A673 (cell line): Measurements from ENCODE around the gene GRIK2. TPM values are rescaled to one million over a fixed set of nuclear protein-coding genes. Genes with fewer than 3 reads are reported as not detected.

Source experiments
- BruUV-seq: library from RNA; stranded (reverse); fragments of 400-500 nt; replicated peaks from 2 replicates; lab custom pipeline; 2021; lab: Mats Ljungman, UMichigan
- CTCF ChIA-PET: fragments of 300-600 bp; sonication (Branson Sonifier 250); formaldehyde crosslinking; loops from one replicate; lab custom pipeline; 2022; ENCODE audit warnings: antibody characterized with exemption; lab: Charles Lee
- POLR2A ChIA-PET: fragments of 300-600 bp; sonication (Branson Sonifier 250); formaldehyde crosslinking; loops from one replicate; lab custom pipeline; 2022; ENCODE audit warnings: antibody characterized with exemption; ENCODE audit not compliant: low non-redundant PET; lab: Charles Lee
- DNase-seq: peaks from one replicate; pipeline ENCODE4 v3.0.0-alpha.2; 2015; ENCODE audit warnings: low spot score
- H3K27ac ChIP-seq: fragments of 200-600 bp; sonication (generic); 2 replicates; pipeline ENCODE4 v1.5.1; 2016; ENCODE audit warnings: mixed run types, low read depth, mild to moderate bottlenecking, mixed read lengths, antibody characterized with exemption, low read length; ENCODE audit not compliant: poor library complexity, severe bottlenecking
- H3K27me3 ChIP-seq: fragments of 200-600 bp; sonication (generic); replicated peaks from 2 replicates; pipeline ENCODE4 v1.6.1; 2017; ENCODE audit warnings: mixed run types, low read depth, mild to moderate bottlenecking, mixed read lengths, antibody characterized with exemption, low read length; ENCODE audit not compliant: insufficient read depth, poor library complexity
- H3K36me3 ChIP-seq: fragments of 200-600 bp; sonication (generic); 2 replicates; pipeline ENCODE4 v1.6.1; 2016; ENCODE audit warnings: mixed run types, mild to moderate bottlenecking, mixed read lengths, antibody characterized with exemption, low read length; ENCODE audit not compliant: insufficient read depth, poor library complexity, severe bottlenecking
- H3K4me1 ChIP-seq: fragments of 200-600 bp; sonication (generic); 2 replicates; pipeline ENCODE4 v1.6.1; 2017; ENCODE audit warnings: mixed run types, mild to moderate bottlenecking, mixed read lengths, antibody characterized with exemption, low read length; ENCODE audit not compliant: insufficient read depth, poor library complexity, severe bottlenecking
- H3K4me3 ChIP-seq: fragments of 200-600 bp; sonication (generic); 2 replicates; pipeline ENCODE4 v1.5.1; 2016; ENCODE audit warnings: low read depth, mixed run types, mild to moderate bottlenecking, mixed read lengths, low read length; ENCODE audit not compliant: poor library complexity, severe bottlenecking
- H3K9me3 ChIP-seq: fragments of 200-600 bp; sonication (generic); 2 replicates; pipeline ENCODE4 v1.6.1; 2016; ENCODE audit warnings: mixed run types, low read depth, mild to moderate bottlenecking, mixed read lengths, antibody characterized with exemption, low read length; ENCODE audit not compliant: poor library complexity, severe bottlenecking
- EZH2 ChIP-seq: fragments of 200-600 bp; sonication (generic); IDR thresholded peaks from 2 replicates; pipeline ENCODE4 v1.6.1; 2017; ENCODE audit warnings: borderline replicate concordance, low read depth, mild to moderate bottlenecking, mixed read lengths, antibody characterized with exemption, low read length; ENCODE audit not compliant: poor library complexity, severe bottlenecking
- intact Hi-C: fragments of 100-400 bp; cut with micrococcal nuclease; formaldehyde crosslinking; loops from one replicate; pipeline ENCODE4 v1.10.0; 2022; ENCODE audit not compliant: unreplicated experiment
- total RNA-seq: library from RNA; stranded (reverse); gene quantifications from 2 replicates; pipeline ENCODE4 v1.2.3, GENCODE V29; 2021
- TF ChIP-seq, protein P1 (sequence below): fragments of 300-800, 200-600 bp; sonication (generic); conservative IDR thresholded peaks from 2 replicates; pipeline ENCODE4 v1.5.1; 2017; ENCODE audit warnings: low read depth, mild to moderate bottlenecking, antibody characterized with exemption, low read length, moderate library complexity, mixed read lengths

GRIK2 gene
- total RNA-seq, 1 experiment from 2014 or later = 62.1 TPM

GRCh38 chr6:101351173-101351572 is 42.3 kb upstream of the GRIK2 start:
- ChIA-PET POLR2A (no interaction called here), CTCF (no interaction called here)
- H3K9me3 ChIP-seq = no peaks in the 10 kb centered on the region
- no peaks in the 10 kb centered on the region for H3K27me3 ChIP-seq
- BruUV-seq = no TSS peak
- intact Hi-C loops = no loop called here
- no peak overlapping the region for H3K4me3 ChIP-seq
- no peak overlapping the region for H3K27ac ChIP-seq
- H3K4me1 ChIP-seq = peaks cover 8% of the 10 kb centered on the region
- TF ChIP-seq, protein P1, sequence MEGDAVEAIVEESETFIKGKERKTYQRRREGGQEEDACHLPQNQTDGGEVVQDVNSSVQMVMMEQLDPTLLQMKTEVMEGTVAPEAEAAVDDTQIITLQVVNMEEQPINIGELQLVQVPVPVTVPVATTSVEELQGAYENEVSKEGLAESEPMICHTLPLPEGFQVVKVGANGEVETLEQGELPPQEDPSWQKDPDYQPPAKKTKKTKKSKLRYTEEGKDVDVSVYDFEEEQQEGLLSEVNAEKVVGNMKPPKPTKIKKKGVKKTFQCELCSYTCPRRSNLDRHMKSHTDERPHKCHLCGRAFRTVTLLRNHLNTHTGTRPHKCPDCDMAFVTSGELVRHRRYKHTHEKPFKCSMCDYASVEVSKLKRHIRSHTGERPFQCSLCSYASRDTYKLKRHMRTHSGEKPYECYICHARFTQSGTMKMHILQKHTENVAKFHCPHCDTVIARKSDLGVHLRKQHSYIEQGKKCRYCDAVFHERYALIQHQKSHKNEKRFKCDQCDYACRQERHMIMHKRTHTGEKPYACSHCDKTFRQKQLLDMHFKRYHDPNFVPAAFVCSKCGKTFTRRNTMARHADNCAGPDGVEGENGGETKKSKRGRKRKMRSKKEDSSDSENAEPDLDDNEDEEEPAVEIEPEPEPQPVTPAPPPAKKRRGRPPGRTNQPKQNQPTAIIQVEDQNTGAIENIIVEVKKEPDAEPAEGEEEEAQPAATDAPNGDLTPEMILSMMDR = no peak
- H3K36me3 ChIP-seq = no peaks in the 10 kb centered on the region
- DNase-seq = no peak

- ChIA-PET POLR2A (interaction anchor here (0.5 kb wide), 1 partner anchor 546 kb away, joined by 4 read pairs; no protein-coding TSS in a partner anchor), CTCF (interaction anchor here (0.5 kb wide), 1 partner anchor 157 kb away, joined by 4 read pairs; no protein-coding TSS in a partner anchor)
- Histone ChIP-seq H3K27ac (no peak overlapping the region), H3K36me3 (no peaks in the 10 kb centered on the region), H3K9me3 (no peaks in the 10 kb centered on the region), H3K27me3 (no peaks in the 10 kb centered on the region), H3K4me1 (peaks cover 8% of the 10 kb centered on the region), H3K4me3 (no peak overlapping the region)
- no peak for DNase-seq
- intact Hi-C loops = no loop called here
- BruUV-seq = no TSS peak
- TF ChIP-seq EZH2 = no peak
- TF ChIP-seq, protein P1 = no peak
These were observed 41.2 kb upstream of the GRIK2 start for GRCh38 chr6:101352316-101352715.

- Histone ChIP-seq H3K36me3 (no peaks in the 10 kb centered on the region), H3K4me1 (no peaks in the 10 kb centered on the region), H3K4me3 (no peak overlapping the region), H3K27ac (no peak overlapping the region), H3K27me3 (no peaks in the 10 kb centered on the region), H3K9me3 (no peaks in the 10 kb centered on the region)
- no peak for DNase-seq
- no TSS peak for BruUV-seq
- intact Hi-C loops = no loop called here
- ChIA-PET POLR2A (no interaction called here), CTCF (no interaction called here)
- TF ChIP-seq EZH2 = no peak
- TF ChIP-seq, protein P1 = no peak
These were observed 28.3 kb upstream of the GRIK2 start for GRCh38 chr6:101365181-101365580.
